AG04450 (cell line): ENCODE results near the gene ANKRD50. TPM values are rescaled to one million over a fixed set of nuclear protein-coding genes. Genes with fewer than 3 reads are reported as not detected.

ENCODE experiments used
- CTCF ChIA-PET: fragments of 300-600, 350-600 bp; formaldehyde crosslinking; extraction: SDS; loops from one replicate; lab custom pipeline; 2022; ENCODE audit warnings: antibody characterized with exemption, inconsistent platforms; lab: Charles Lee
- POLR2A ChIA-PET: fragments of 350-600 bp; formaldehyde crosslinking; extraction: SDS; loops from one replicate; lab custom pipeline; 2021; ENCODE audit warnings: antibody characterized with exemption, inconsistent platforms; lab: Yijun Ruan, JAX
- DNase-seq: peaks from one replicate; pipeline ENCODE4 v3.0.0-alpha.2; 2011; ENCODE audit warnings: low read depth, low spot score
- H3K27ac ChIP-seq: one replicate; pipeline ENCODE4 v1.5.1; 2012; ENCODE audit warnings: low read depth, low read length, control low read depth
- H3K27me3 ChIP-seq: one replicate; pipeline ENCODE4 v1.6.0; 2012; ENCODE audit warnings: low read length; ENCODE audit not compliant: control insufficient read depth, insufficient read depth
- H3K4me3 ChIP-seq: 2 replicates; pipeline ENCODE4 v1.5.1; 2011; ENCODE audit warnings: mild to moderate bottlenecking, low read depth, low read length, control low read depth
- H3K9me3 ChIP-seq: 2 replicates; pipeline ENCODE4 v1.5.1; 2012; ENCODE audit warnings: low read length; ENCODE audit not compliant: control insufficient read depth, insufficient read depth
- CTCF ChIP-seq: IDR thresholded peaks from 2 replicates; pipeline ENCODE4 v1.5.1; 2011; ENCODE audit warnings: low read depth, low read length, control low read depth, inconsistent platforms
- polyA plus RNA-seq: library from polyadenylated mRNA; depleted of rRNA; stranded (reverse); fragments of >200 nt; gene quantifications from 2 replicates; pipeline ENCODE4 v1.2.3, GENCODE V29; 2011

The ANKRD50 gene
- polyA plus RNA-seq, 1 experiment: 21.2 TPM

DNA sequence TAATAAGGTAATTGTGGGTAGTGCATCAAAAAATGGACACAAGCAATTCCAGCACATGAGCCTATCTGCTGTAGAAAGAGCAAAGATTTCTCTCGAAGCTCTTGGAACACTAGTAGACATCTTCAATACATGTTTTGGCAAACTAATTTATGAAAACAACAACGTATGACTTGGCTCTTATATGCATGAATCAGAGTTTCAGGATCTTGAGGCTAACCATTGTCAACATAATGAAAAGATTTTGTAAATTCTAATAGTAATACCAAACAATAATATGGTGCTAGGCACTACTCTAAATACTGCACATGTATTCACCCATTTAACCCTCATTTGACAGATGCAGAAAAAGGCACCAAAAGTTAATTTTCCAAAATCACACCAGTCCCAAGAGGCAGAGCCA is 25.1 kb upstream of the ANKRD50 start:
- Histone ChIP-seq H3K9me3 (no peaks in the 10 kb centered on the region), H3K27ac (no peak overlapping the region), H3K4me3 (no peak overlapping the region), H3K27me3 (no peaks in the 10 kb centered on the region)
- ChIA-PET POLR2A (no interaction called here), CTCF (no interaction called here)
- no peak for TF ChIP-seq CTCF
- DNase-seq: no peak

GRCh38 chr4:124736526-124736925 is 24.0 kb upstream of the ANKRD50 start:
- ChIA-PET POLR2A (no interaction called here), CTCF (no interaction called here)

GRCh38 chr4:124727331-124727890 is 14.9 kb upstream of the ANKRD50 start:
- H3K27me3 ChIP-seq: no peaks in the 10 kb centered on the region
- H3K4me3 ChIP-seq: no peak overlapping the region
- no peaks in the 10 kb centered on the region for H3K9me3 ChIP-seq
- DNase-seq: no peak
- ChIA-PET POLR2A (no interaction called here), CTCF (no interaction called here)
- no peak overlapping the region for H3K27ac ChIP-seq
- TF ChIP-seq CTCF: no peak

More at GRCh38 chr4:124736526-124736925, 24.0 kb upstream of the ANKRD50 start:
- Histone ChIP-seq H3K27ac (no peak overlapping the region), H3K4me3 (no peak overlapping the region), H3K27me3 (no peaks in the 10 kb centered on the region), H3K9me3 (no peaks in the 10 kb centered on the region)
- TF ChIP-seq CTCF: no peak
- DNase-seq: no peak

GRCh38 chr4:124726269-124726668 is 13.7 kb upstream of the ANKRD50 start:
- Histone ChIP-seq H3K27me3 (no peaks in the 10 kb centered on the region), H3K4me3 (no peak overlapping the region), H3K9me3 (no peaks in the 10 kb centered on the region), H3K27ac (no peak overlapping the region)
- ChIA-PET CTCF (no interaction called here), POLR2A (no interaction called here)
- no peak for DNase-seq
- TF ChIP-seq CTCF: no peak

DNA sequence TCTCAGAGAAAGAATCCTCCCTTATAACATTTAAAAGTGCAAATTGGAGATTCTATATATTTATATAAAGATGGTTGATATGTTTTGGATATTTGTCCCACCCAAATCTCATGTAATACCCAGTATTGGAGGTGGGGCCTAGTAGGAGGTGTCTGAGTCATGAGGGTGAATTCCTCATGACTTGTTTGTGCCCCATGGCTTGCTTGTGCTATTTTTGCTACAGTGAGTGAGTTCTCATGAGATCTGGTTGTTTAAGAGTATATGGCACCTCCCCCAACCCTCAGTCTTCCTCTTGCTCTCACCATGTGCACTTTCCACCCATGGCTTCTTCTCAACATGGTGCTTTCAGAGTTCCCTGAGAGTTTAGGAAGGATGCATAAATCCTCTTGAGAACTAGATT is 9.5 kb upstream of the ANKRD50 start:
- no peak for DNase-seq
- TF ChIP-seq CTCF: no peak
- CTCF ChIA-PET: no interaction called here
- POLR2A ChIA-PET: no interaction called here
- Histone ChIP-seq H3K27ac (no peak overlapping the region), H3K4me3 (no peak overlapping the region), H3K9me3 (no peaks in the 10 kb centered on the region), H3K27me3 (no peaks in the 10 kb centered on the region)
